Endothelial cell of umbilical vein (primary cell): Measurements from ENCODE around the gene GPR33. TPM values are rescaled to one million over a fixed set of nuclear protein-coding genes. Genes with fewer than 3 reads are reported as not detected.
"Not testable (repeated sequence)": the region's sequence is repeated elsewhere in the genome, so short reads cannot be mapped to it uniquely, and the experiment has no call there.

Experiments
- BruUV-seq: library from RNA; stranded (reverse); fragments of 400-500 nt; replicated peaks from 2 replicates; lab custom pipeline; 2021; lab: Mats Ljungman, UMichigan
- CTCF ChIA-PET: fragments of 300-600, 350-600 bp; sonication (Branson Sonifier 250); formaldehyde crosslinking; loops from one replicate; lab custom pipeline; 2021; ENCODE audit warnings: antibody characterized with exemption, inconsistent platforms; lab: Charles Lee
- POLR2A ChIA-PET: fragments of 300-600, 350-600 bp; sonication (Branson Sonifier 250); formaldehyde crosslinking; loops from one replicate; lab custom pipeline; 2021; ENCODE audit warnings: antibody characterized with exemption, inconsistent platforms; lab: Charles Lee
- DNase-seq: peaks from one replicate; pipeline ENCODE4 v3.0.0-alpha.2; 2011; ENCODE audit warnings: low read depth, low spot score
- FAIRE-seq: peaks from 2 replicates; lab custom pipeline; 2011; peaks lifted over from hg19 to GRCh38; lab: Jason Lieb, UNC
- H2AFZ ChIP-seq: 2 replicates; pipeline ENCODE4 v1.6.0; 2012; ENCODE audit warnings: low read depth, low read length, control low read depth, inconsistent platforms
- H3K27ac ChIP-seq: 2 replicates; pipeline ENCODE4 v1.5.1; 2011; ENCODE audit warnings: low read depth, mild to moderate bottlenecking, control low read depth, low read length, moderate library complexity; ENCODE audit not compliant: insufficient read depth
- H3K27me3 ChIP-seq, 2 experiments: 2 replicates each; pipeline versions ENCODE4 v1.6.0 to v1.6.1; 2011; ENCODE audit warnings: low read length in 2 of 2, mixed read lengths in 1 of 2; ENCODE audit not compliant: control insufficient read depth in 2 of 2, insufficient read depth in 2 of 2
- H3K36me3 ChIP-seq, 2 experiments: 2 replicates in 1 of 2; 3 replicates in 1 of 2; pipeline ENCODE4 v1.5.1; 2011; ENCODE audit warnings: low read length in 2 of 2, mild to moderate bottlenecking in 1 of 2, moderate library complexity in 1 of 2; ENCODE audit not compliant: control insufficient read depth in 2 of 2, insufficient read depth in 2 of 2; ENCODE audit errors: extremely low read depth in 1 of 2
- H3K4me1 ChIP-seq: 3 replicates; pipeline ENCODE4 v1.5.1; 2011; ENCODE audit warnings: mild to moderate bottlenecking, low read length; ENCODE audit not compliant: control insufficient read depth, insufficient read depth; ENCODE audit errors: extremely low read depth
- H3K4me2 ChIP-seq: 2 replicates; pipeline ENCODE4 v1.6.1; 2011; ENCODE audit warnings: low read length, control low read depth, mixed read lengths; ENCODE audit not compliant: insufficient read depth
- H3K4me3 ChIP-seq, 3 experiments: fragments of 200-600 bp in 1 of 3; sonication (generic), shearing (Covaris generic) in 1 of 3; replicated peaks in 1 of 3; 2 replicates each; pipeline ENCODE4 v1.5.1; 2011 to 2016; ENCODE audit warnings: control low read depth in 3 of 3, low read length in 3 of 3, mild to moderate bottlenecking in 2 of 3, inconsistent platforms in 1 of 3, low read depth in 1 of 3, moderate library complexity in 1 of 3; ENCODE audit not compliant: insufficient read depth in 1 of 3
- H3K79me2 ChIP-seq: 2 replicates; pipeline ENCODE4 v1.6.0; 2012; ENCODE audit warnings: low read length, inconsistent platforms; ENCODE audit not compliant: control insufficient read depth, insufficient read depth
- H3K9ac ChIP-seq: replicated peaks from 2 replicates; pipeline ENCODE3; 2011; ENCODE audit warnings: low read length, control low read depth; ENCODE audit not compliant: insufficient read depth; ENCODE audit errors: extremely low read depth
- H3K9me1 ChIP-seq: replicated peaks from 3 replicates; pipeline ENCODE4 v1.6.0; 2011; ENCODE audit warnings: mild to moderate bottlenecking, low read length; ENCODE audit not compliant: control insufficient read depth, insufficient read depth; ENCODE audit errors: extremely low read depth
- H3K9me3 ChIP-seq: replicated peaks from 2 replicates; pipeline ENCODE4 v1.5.1; 2012; ENCODE audit warnings: low read length, inconsistent platforms; ENCODE audit not compliant: control insufficient read depth, insufficient read depth
- H4K20me1 ChIP-seq: replicated peaks from 2 replicates; pipeline ENCODE3; 2011; ENCODE audit warnings: mild to moderate bottlenecking, low read length; ENCODE audit not compliant: control insufficient read depth, insufficient read depth; ENCODE audit errors: extremely low read depth
- EZH2 ChIP-seq: IDR thresholded peaks from 2 replicates; pipeline ENCODE4 v1.6.1; 2012; ENCODE audit warnings: borderline replicate concordance, low read depth, mild to moderate bottlenecking, moderate library complexity, low read length, inconsistent platforms; ENCODE audit not compliant: severe bottlenecking
- MYC ChIP-seq: IDR thresholded peaks from one replicate; pipeline ENCODE4 v1.6.1; 2011; ENCODE audit warnings: mild to moderate bottlenecking, low read depth, low read length
- POLR2A ChIP-seq: IDR thresholded peaks from 2 replicates; pipeline ENCODE4 v1.6.1; 2012; ENCODE audit warnings: low read depth, mild to moderate bottlenecking, control low read depth, low read length
- POLR2AphosphoS5 ChIP-seq: IDR thresholded peaks from 2 replicates; pipeline ENCODE4 v1.6.1; 2012; ENCODE audit warnings: low read depth, mild to moderate bottlenecking, control low read depth, low read length, moderate library complexity; ENCODE audit not compliant: insufficient read depth
- dilution Hi-C: fragments of 300-500 bp; cut with MboI; formaldehyde crosslinking; loops from one replicate; pipeline ENCODE4 v1.15.0; 2019; ENCODE audit warnings: low sequenced_read_pairs; ENCODE audit not compliant: extremely low pct_ligation_motif_present
- intact Hi-C: fragments of 100-400 bp; cut with micrococcal nuclease; formaldehyde crosslinking; loops from one replicate; pipeline ENCODE4 v1.10.0; 2022
- polyA plus RNA-seq, 4 experiments: library from polyadenylated mRNA; depleted of rRNA in 3 of 4; stranded (reverse) in 3 of 4; unstranded in 1 of 4; fragments of >200 nt; gene quantifications; 2 replicates each; pipeline versions ENCODE4 v1.2.1 to v1.2.3, GENCODE V29; 2011 to 2012; ENCODE audit warnings: missing spikeins in 1 of 4
- total RNA-seq: library from RNA; stranded (reverse); gene quantifications from 2 replicates; pipeline ENCODE4 v1.2.3, GENCODE V29; 2021
- TF ChIP-seq, protein P1 (sequence below): IDR thresholded peaks from 2 replicates; pipeline ENCODE4 v1.6.1; 2011; ENCODE audit not compliant: insufficient read depth, insufficient read length

Gene GPR33
- total and polyA plus RNA-seq, 2 donors (not counting 3 experiments of a cell fraction or from before 2014, with no cell fraction given): not detected

DNA sequence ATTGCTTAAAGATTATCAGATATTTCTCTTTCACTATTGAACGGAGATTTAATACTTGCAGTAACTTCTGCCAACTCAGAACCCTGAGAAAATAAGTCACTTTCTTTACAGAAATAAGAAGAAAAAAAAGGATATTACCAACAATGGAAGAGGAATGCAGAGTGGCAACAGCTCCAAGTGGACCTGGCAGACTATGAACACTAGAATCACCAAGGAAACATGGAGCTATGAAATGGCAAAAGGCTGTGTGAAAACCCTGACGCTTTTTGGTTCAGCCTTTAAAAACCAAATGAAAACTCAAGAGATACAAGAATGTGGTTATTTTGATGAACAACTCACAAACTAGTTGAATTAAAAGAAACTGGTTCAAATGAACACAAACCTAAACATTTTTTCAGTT lies 48.3 kb downstream of the GPR33 start:
- H3K27ac ChIP-seq: no peak overlapping the region

DNA sequence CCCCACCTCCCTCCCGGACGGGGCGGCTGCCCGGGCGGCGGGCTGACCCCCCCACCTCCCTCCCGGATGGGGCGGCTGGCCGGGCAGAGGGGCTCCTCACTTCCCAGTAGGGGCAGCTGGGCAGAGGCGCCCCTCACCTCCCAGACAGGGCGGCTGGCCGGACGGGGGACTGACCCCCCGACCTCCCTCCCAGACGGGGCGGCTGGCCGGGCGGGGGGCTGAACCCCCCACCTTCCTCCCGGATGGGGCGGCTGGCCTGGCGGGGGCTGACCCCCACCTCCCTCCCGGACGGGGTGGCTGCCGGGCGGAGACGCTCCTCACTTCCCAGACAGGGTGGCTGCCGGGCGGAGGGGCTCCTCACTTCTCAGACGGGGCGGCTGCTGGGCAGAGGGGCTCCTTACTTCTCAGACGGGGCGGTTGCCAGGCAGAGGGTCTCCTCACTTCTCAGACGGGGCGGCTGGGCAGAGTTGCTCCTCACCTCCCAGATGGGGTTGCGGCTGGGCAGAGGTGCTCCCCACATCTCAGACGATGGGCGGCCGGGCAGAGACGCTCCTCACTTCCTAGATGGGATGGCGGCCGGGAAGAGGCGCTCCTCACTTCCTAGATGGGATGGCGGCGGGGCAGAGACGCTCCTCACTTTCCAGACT lies 50.7 kb downstream of the GPR33 start:
- H3K9me3 ChIP-seq, DNase-seq, intact Hi-C loops, H3K79me2 ChIP-seq, H3K9me1 ChIP-seq, CTCF ChIA-PET, H4K20me1 ChIP-seq, H3K4me3 ChIP-seq, FAIRE-seq, BruUV-seq, H3K4me2 ChIP-seq, H3K27ac ChIP-seq, H3K27me3 ChIP-seq, dilution Hi-C loops, H3K36me3 ChIP-seq, POLR2A ChIA-PET, H3K9ac ChIP-seq, H3K4me1 ChIP-seq, H2AFZ ChIP-seq: not testable (repeated sequence)

More for the DNA sequence above, 48.3 kb downstream of the GPR33 start:
- ChIA-PET CTCF (interaction anchor here (1.0 kb wide), 1 partner anchor 10 kb away, joined by 3 read pairs; no protein-coding TSS in a partner anchor), POLR2A (no interaction called here)
- FAIRE-seq (no peak), DNase-seq (no peak)
- H3K9ac ChIP-seq: no peak overlapping the region
- no peaks in the 10 kb centered on the region for H3K9me3 ChIP-seq
- TF ChIP-seq MYC (no peak), POLR2AphosphoS5 (no peak), POLR2A (no peak), EZH2 (no peak)
- TF ChIP-seq, protein P1, sequence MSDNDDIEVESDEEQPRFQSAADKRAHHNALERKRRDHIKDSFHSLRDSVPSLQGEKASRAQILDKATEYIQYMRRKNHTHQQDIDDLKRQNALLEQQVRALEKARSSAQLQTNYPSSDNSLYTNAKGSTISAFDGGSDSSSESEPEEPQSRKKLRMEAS: no peak
- intact Hi-C loops (no loop called here), dilution Hi-C loops (no loop called here)
- no peaks in the 10 kb centered on the region for H3K27me3 ChIP-seq
- BruUV-seq: no TSS peak
- no peak overlapping the region for H2AFZ ChIP-seq
- no peaks in the 10 kb centered on the region for H3K36me3 ChIP-seq
- H3K9me1 ChIP-seq: no peaks in the 10 kb centered on the region
- no peaks in the 10 kb centered on the region for H3K79me2 ChIP-seq
- no peaks in the 10 kb centered on the region for H4K20me1 ChIP-seq
- H3K4me1 ChIP-seq: no peaks in the 10 kb centered on the region
- no peak overlapping the region for H3K4me2 ChIP-seq
- H3K4me3 ChIP-seq: no peak overlapping the region
